Testis (tissue), 2 donors: ENCODE results near the gene FBXL15.

Source experiments
- POLR2A ChIP-seq: fragments of 450-650 bp; IDR thresholded peaks from one replicate; pipeline ENCODE4 v1.6.1; 2017; ENCODE audit warnings: antibody characterized with exemption, mild to moderate bottlenecking, moderate library complexity
- TF ChIP-seq, protein P1 (sequence below), 3 experiments: fragments of 450-650 bp in 2 of 3; fragments of 200-600 bp in 1 of 3; sonication (generic) in 1 of 3; IDR thresholded peaks; one replicate each; pipeline ENCODE4 v1.5.1; 2016 to 2019; ENCODE audit warnings: antibody characterized with exemption in 3 of 3, mild to moderate bottlenecking in 2 of 3, moderate library complexity in 1 of 3

DNA sequence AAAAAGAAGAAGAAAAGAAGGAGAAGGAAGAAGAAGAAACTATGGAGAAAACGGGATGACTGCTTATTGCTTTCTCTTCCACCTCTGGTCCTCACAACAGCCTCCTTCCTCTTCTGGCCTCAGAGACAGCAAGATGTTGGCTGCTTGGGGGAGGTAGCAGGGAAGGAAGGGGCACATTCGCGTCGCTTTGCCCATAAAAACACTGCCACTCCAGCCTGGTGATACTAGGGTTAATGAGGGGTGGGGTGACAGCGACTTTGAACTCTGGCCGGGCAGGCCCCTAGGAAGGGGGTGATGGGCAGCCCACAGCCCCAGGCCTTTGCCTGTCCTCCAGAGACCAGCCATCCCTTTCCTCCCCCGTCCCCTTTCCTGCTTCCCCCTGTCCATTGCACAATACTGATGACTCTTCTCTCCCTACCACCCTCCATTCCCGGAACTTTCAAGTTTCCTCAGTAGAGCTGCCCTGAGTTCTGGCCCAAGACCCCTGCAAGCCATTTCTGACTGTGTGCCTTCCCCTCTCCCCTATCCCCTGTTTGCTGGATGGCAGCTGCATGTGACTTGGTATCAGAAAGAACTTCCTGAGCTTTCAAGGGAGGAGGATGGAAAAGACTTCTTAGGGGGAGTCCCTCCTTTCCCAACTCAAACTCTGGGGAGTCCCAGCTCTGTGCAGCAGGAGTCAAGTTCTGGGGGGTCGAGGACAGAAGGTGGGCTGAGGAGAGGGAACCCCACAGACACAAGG, 13.9 kb downstream of the FBXL15 start:
- no peak for TF ChIP-seq POLR2A
- TF ChIP-seq, protein P1, sequence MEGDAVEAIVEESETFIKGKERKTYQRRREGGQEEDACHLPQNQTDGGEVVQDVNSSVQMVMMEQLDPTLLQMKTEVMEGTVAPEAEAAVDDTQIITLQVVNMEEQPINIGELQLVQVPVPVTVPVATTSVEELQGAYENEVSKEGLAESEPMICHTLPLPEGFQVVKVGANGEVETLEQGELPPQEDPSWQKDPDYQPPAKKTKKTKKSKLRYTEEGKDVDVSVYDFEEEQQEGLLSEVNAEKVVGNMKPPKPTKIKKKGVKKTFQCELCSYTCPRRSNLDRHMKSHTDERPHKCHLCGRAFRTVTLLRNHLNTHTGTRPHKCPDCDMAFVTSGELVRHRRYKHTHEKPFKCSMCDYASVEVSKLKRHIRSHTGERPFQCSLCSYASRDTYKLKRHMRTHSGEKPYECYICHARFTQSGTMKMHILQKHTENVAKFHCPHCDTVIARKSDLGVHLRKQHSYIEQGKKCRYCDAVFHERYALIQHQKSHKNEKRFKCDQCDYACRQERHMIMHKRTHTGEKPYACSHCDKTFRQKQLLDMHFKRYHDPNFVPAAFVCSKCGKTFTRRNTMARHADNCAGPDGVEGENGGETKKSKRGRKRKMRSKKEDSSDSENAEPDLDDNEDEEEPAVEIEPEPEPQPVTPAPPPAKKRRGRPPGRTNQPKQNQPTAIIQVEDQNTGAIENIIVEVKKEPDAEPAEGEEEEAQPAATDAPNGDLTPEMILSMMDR (IDR thresholded peaks at IDR 0.05): no peak
